Prostate gland (tissue), 2 donors: Measurements from ENCODE around the gene XAGE3.
"Not testable (repeated sequence)": the region's sequence is repeated elsewhere in the genome, so short reads cannot be mapped to it uniquely, and the experiment has no call there.

Source experiments
- CTCF ChIP-seq, 4 experiments: fragments of 200-600 bp in 2 of 4; fragments of 450-650 bp in 2 of 4; sonication (generic) in 2 of 4; IDR thresholded peaks; 1 replicate in 3 of 4; 2 replicates in 1 of 4; pipeline ENCODE4 v1.5.1; 2016 to 2019; ENCODE audit warnings: antibody characterized with exemption in 4 of 4, mild to moderate bottlenecking in 2 of 4, moderate library complexity in 2 of 4
- POLR2A ChIP-seq: fragments of 450-650 bp; IDR thresholded peaks from one replicate; pipeline ENCODE4 v1.6.1; 2016; ENCODE audit warnings: antibody characterized with exemption, mild to moderate bottlenecking
- POLR2AphosphoS5 ChIP-seq: sonication (generic); formaldehyde crosslinking; IDR thresholded peaks from one replicate; pipeline ENCODE4 v1.6.1; 2017; ENCODE audit warnings: antibody characterized with exemption

GRCh38 chrX:52887459-52887858 is 19.6 kb upstream of the XAGE3 start:
- TF ChIP-seq POLR2A; CTCF (IDR thresholded peaks at IDR 0.05); POLR2AphosphoS5: not testable (repeated sequence)
